Measurements from ENCODE around the gene CACFD1.

Gene CACFD1

DNA sequence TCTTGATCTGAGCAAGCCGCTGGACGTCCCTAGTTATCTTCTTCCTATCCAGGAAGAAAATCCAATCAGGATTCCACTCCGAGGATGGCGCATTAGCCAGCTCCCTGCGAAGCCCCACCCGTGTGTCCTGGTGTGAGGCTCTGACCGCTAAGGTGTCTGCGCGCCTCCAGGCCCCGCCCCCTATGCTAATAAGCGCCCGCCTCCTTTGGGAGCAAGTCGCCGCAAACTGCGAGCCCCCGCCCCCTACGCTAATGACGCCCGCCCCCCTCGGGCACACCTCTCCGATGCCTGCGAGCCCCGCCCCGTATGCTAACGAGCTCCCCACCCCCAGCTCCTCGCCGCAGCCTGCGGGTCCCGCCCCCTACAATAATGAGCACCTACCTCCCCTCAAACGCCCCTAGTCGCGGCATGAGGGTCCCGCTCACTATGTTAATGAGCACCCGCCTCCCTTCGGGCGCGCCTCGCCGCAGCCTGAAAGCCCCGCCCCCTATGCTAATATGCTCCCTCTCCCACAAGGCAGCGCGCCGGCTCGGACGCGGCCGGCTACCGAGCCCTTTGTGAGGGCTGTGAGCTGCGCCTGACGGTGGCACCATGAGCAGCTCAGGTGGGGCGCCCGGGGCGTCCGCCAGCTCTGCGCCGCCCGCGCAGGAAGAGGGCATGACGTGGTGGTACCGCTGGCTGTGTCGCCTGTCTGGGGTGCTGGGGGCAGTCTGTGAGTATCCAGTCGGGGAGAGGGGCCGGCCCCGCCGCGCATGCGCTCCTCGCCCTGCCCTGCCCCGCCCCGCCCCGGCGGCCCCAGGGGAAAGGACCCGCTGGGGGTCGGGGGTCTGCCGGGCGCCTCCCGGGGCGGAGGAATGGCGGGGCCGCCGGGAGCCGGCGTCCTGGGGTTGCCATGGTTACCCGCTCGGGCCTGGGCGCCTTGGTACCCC, at the start of gene CACFD1:
TSS of gene CACFD1 (plus strand) at position 503 of the 929 bp plus-strand sequence. CDS start at position 592, 89 bp downstream.
- peak within 1 kb of the TSS; percentile 74 for H3K4me3 ChIP-seq (ENCODE audit: low read length)
- TF ChIP-seq ZNF274 (IDR thresholded peaks at IDR 0.05; ENCODE audit: low read depth, low read length), result no peak

- H3K4me3 ChIP-seq (ENCODE audit: low read length), result no peak overlapping the region
- TF ChIP-seq ZNF274 (IDR thresholded peaks at IDR 0.05; ENCODE audit: low read depth, low read length), result no peak
Measured at GRCh38 chr9:133415170-133415569, 44.6 kb upstream of the CACFD1 start.

DNA sequence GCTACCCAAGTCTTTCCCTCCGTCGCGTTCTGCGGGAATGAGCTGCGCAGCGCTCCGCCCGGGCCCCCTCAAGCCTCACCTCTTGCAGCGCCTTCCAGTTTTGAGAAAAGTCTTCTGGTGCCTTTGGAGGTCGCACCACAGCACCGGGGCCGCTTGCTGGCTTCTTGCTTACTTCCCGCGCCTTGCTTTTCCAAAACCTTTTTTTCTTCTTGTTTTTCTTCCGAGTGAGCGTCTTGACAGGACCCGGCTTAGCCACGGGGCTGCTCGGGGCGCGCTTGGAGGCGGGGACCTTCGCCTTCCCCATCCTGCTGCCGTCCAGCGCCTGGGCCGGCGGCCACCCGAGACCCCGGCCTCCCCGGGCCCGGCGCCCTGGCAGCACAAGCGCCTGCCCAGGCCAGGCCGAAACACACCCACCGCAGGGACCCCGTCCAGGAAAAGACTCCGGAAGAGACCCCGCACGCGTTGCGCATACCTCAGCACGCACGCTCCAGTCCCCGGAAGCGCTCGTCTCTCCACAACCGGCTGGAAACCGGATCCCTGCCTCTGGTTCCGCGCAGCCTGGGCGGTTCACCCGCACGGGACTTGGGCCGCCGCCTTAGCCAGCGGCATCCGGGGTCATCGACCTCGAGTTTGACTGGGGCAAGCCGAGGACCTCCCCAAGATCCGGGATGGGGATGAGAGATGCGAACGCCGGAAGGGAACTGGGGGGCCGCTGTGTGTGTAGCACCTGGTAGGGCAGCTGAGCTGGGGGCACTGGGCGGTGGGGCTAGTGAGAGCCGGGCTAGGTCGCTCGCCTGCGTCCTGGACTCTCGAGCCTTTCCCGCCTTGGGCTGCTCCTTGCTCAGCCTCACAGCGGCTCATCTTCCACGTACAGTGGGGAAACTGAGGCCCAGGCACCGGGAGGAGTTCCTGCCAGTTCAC, 42.0 kb upstream of the CACFD1 start, which contains the start of gene REXO4:
TSS of gene REXO4 (minus strand) at position 470 of the 921 bp plus-strand sequence. CDS start at position 304, 166 bp downstream.
- TF ChIP-seq ZNF274 (IDR thresholded peaks at IDR 0.05; ENCODE audit: low read depth, low read length), result no peak
- peak within 1 kb of the TSS; percentile 86 for H3K4me3 ChIP-seq (ENCODE audit: low read length)

DNA sequence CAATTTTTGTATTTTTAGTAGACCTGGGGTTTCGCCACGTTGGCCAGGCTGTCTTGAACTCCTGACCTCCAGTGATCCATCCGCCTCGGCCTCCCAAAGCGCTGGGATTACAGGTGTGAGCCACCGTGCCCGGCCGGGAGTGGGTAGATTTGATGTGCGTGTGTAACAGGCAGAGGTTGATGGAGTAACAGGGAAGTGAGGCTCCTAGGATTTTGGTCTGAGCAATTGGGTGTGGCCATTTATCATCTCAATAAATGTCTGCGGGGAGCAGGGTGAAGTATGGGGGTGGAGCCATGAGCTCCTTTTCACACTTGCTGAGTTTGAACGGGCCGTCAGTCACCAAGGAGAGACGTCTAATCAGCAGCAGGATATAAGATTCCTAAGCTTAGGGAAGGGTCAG, 40.8 kb upstream of the CACFD1 start:
- peak overlapping the region; percentile 86; the same call in 1 of the 2 replicates for H3K4me3 ChIP-seq (ENCODE audit: low read length)
- TF ChIP-seq ZNF274 (IDR thresholded peaks at IDR 0.05; ENCODE audit: low read depth, low read length), result no peak

GRCh38 chr9:133420392-133420827, 39.4 kb upstream of the CACFD1 start:
- no peak for TF ChIP-seq ZNF274 (IDR thresholded peaks at IDR 0.05; ENCODE audit: low read depth, low read length)
- no peak overlapping the region; the same call in 1 of the 2 replicates for H3K4me3 ChIP-seq (ENCODE audit: low read length)

DNA sequence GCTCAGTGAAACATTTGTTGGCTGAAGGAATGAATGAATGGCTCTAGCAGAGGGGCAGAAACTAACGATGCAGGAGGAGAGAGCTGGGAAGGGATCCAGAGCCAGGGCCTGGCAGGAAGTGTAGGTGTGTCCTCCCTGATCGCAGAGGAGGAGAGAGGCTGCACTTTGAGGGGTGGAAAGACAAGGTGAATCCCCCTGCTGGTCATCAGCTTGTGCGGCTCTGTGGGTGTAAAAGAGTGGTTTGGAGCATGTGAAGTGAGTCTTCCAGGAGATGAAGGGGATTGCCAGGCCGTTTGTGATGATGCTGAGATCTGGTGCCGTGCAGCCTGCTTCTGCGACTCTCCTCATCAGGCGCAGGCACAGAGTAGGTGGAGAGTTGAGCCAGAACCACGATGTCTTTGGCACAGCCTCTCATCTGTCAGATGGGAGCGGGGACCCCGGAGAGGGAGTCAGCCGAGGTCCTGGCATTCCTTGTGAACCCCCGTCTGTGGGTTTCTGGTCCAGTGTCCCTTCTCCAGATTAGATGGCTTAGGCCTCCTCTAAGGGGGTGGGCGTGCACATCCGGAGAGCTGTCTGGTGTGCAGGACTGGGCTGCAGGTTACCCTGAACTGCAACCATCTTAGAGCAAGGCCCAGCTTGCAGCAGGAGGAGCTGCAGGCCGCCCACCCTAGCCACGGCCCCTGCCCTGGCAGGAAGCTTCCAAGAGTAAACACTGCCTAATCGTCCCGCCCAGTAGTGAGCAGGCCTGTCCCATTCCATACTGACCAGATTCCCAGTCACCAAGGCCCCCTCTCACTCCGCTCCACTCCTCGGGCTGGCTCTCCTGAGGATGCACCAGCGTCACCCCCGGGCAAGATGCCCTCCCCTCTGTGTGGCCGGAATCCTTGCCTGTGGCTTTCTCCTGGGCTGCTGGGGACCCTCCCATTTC, 37.9 kb upstream of the CACFD1 start, which contains the start of gene ADAMTS13:
TSS of gene ADAMTS13 (plus strand) at position 753 of the 928 bp plus-strand sequence. CDS start at position 830, 77 bp downstream.
- H3K4me3 ChIP-seq (ENCODE audit: low read length), result no peak within 1 kb of the TSS
- no peak for TF ChIP-seq ZNF274 (IDR thresholded peaks at IDR 0.05; ENCODE audit: low read depth, low read length)

GRCh38 chr9:133423216-133423615, 36.6 kb upstream of the CACFD1 start:
- TF ChIP-seq ZNF274 (IDR thresholded peaks at IDR 0.05; ENCODE audit: low read depth, low read length), result no peak
- H3K4me3 ChIP-seq (ENCODE audit: low read length), result no peak overlapping the region

DNA sequence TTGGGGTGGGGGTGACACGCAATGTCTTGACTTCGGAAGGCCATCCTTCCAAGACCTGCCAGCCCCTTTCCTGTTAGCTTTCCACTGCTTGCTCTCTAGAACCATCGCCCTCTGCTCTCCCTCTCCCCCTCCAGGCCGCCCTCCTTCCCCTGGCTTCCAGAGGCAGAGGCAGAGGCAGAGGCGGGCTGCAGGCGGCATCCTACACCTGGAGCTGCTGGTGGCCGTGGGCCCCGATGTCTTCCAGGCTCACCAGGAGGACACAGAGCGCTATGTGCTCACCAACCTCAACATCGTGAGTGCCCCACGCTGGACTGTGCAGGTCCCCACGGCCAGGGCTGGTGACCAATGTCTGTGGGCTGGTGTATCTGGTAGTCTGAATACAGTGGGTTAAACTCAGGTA, 35.6 kb upstream of the CACFD1 start:
- H3K4me3 ChIP-seq (ENCODE audit: low read length), result no peak overlapping the region
- no peak for TF ChIP-seq ZNF274 (IDR thresholded peaks at IDR 0.05; ENCODE audit: low read depth, low read length)

DNA sequence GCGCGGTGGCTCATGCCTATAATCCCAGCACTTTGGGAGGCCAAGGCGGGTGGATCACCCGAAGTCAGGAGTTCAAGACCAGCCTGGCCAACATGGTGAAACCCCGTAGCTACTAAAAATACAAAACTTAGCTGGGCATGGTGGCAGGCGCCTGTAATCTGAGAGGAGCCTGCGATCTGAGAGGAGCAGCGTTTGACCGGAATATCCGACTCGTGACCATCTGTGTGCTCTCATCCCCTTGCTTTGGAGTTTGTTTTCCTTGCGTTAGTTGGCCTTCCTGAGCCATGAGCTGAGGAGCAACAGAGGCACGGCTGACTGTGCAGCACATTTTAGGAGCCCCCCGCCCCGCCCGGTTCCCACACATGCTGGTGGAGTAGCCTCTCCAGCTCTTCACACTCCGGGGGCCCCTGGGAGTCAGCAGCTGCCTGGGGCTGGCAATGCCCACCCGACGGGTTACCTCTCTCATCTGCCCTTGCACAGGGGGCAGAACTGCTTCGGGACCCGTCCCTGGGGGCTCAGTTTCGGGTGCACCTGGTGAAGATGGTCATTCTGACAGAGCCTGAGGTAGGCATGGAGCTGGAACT, 34.6 kb upstream of the CACFD1 start:
- no peak for TF ChIP-seq ZNF274 (IDR thresholded peaks at IDR 0.05; ENCODE audit: low read depth, low read length)
- H3K4me3 ChIP-seq (ENCODE audit: low read length), result no peak overlapping the region

DNA sequence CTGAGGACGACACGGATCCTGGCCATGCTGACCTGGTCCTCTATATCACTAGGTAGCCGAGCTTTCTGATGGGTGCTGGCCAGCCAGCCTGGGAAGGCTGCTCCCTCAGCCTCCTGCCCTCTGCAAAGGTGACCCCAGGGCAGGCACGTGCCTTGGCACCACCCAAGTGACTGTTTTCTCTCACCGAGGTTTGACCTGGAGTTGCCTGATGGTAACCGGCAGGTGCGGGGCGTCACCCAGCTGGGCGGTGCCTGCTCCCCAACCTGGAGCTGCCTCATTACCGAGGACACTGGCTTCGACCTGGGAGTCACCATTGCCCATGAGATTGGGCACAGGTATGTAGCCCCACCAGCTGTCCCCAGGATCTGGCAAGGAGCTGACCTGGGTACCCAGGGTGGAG, 33.8 kb upstream of the CACFD1 start:
- no peak for TF ChIP-seq ZNF274 (IDR thresholded peaks at IDR 0.05; ENCODE audit: low read depth, low read length)
- no peak overlapping the region for H3K4me3 ChIP-seq (ENCODE audit: low read length)

GRCh38 chr9:133427658-133428348, 32.0 kb upstream of the CACFD1 start:
- no peak overlapping the region for H3K4me3 ChIP-seq (ENCODE audit: low read length)
- TF ChIP-seq ZNF274 (IDR thresholded peaks at IDR 0.05; ENCODE audit: low read depth, low read length), result no peak

DNA sequence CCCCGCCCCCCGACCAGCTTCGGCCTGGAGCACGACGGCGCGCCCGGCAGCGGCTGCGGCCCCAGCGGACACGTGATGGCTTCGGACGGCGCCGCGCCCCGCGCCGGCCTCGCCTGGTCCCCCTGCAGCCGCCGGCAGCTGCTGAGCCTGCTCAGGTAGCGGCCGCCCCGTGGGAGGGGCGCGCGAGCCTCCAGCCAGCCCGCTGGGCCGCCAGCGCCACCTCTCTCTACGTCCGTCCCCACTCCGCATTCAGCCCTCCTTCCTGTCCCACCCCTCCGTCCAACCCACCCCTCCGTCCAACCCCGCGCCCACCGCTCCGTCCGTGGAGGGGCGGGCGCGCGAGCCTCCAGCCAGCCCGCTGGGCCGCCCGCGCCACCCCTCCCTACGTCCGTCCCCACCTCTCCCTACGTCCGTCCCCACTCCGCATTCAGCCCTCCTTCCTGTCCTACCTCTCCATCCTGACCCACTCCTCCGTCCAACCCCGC, 31.1 kb upstream of the CACFD1 start:
- H3K4me3 ChIP-seq (ENCODE audit: low read length), result no peak overlapping the region
- no peak for TF ChIP-seq ZNF274 (IDR thresholded peaks at IDR 0.05; ENCODE audit: low read depth, low read length)
